HepG2 (cell line): ENCODE measurements around the gene APC2.

Experiments used
- BHLHE40 ChIP-seq: IDR thresholded peaks from 2 replicates; pipeline ENCODE4 v1.6.1; 2011; ENCODE audit warnings: low read length, improper control_type of control experiment
- ZHX1 ChIP-seq: sonication (generic); formaldehyde crosslinking; IDR thresholded peaks from 2 replicates; pipeline ENCODE4 v1.8.1; 2022; ENCODE audit warnings: low read depth, mild to moderate bottlenecking, missing genetic modification reagents
- ZNF234 ChIP-seq: sonication (generic); formaldehyde crosslinking; conservative IDR thresholded peaks from 2 replicates; pipeline ENCODE4 v1.5.1; 2020; ENCODE audit warnings: mild to moderate bottlenecking, missing genetic modification reagents
- ZNF24 ChIP-seq: fragments of 450-650 bp; IDR thresholded peaks from 2 replicates; pipeline ENCODE4 v1.6.1; 2017; ENCODE audit warnings: antibody characterized with exemption, mild to moderate bottlenecking

GRCh38 chr19:1505012-1505411 lies 55.1 kb downstream of the APC2 start:
- no peak for TF ChIP-seq ZNF24
- TF ChIP-seq ZHX1, result no peak
- no peak for TF ChIP-seq ZNF234 (CRISPR knock-in tag)
- no peak for TF ChIP-seq BHLHE40
